ENCODE measurements around the gene RASAL2. TPM values are rescaled to one million over a fixed set of nuclear protein-coding genes. Genes with fewer than 3 reads are reported as not detected.
"Not testable (repeated sequence)": the region's sequence is repeated elsewhere in the genome, so short reads cannot be mapped to it uniquely, and the experiment has no call there.

Gene RASAL2
- total RNA-seq, 1 donor from 2014 or later = 12.4 TPM

- DNase-seq (ENCODE audit: low read depth) (peak; percentile 48), FAIRE-seq (no peak)
- TF ChIP-seq, protein P1, sequence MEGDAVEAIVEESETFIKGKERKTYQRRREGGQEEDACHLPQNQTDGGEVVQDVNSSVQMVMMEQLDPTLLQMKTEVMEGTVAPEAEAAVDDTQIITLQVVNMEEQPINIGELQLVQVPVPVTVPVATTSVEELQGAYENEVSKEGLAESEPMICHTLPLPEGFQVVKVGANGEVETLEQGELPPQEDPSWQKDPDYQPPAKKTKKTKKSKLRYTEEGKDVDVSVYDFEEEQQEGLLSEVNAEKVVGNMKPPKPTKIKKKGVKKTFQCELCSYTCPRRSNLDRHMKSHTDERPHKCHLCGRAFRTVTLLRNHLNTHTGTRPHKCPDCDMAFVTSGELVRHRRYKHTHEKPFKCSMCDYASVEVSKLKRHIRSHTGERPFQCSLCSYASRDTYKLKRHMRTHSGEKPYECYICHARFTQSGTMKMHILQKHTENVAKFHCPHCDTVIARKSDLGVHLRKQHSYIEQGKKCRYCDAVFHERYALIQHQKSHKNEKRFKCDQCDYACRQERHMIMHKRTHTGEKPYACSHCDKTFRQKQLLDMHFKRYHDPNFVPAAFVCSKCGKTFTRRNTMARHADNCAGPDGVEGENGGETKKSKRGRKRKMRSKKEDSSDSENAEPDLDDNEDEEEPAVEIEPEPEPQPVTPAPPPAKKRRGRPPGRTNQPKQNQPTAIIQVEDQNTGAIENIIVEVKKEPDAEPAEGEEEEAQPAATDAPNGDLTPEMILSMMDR (IDR thresholded peaks at IDR 0.05; ENCODE audit: insufficient read depth, low read length, severe bottlenecking) = no peak
- Histone ChIP-seq H3K27me3 (ENCODE audit: control insufficient read depth, insufficient read depth, low read length) (no peaks in the 10 kb centered on the region), H3K36me3 (ENCODE audit: control insufficient read depth, insufficient read depth, low read length) (no peaks in the 10 kb centered on the region), H3K4me3 (ENCODE audit: low read depth, low read length) (no peak overlapping the region)
Observed at GRCh38 chr1:178345238-178345637, 251.3 kb downstream of the RASAL2 start.

DNA sequence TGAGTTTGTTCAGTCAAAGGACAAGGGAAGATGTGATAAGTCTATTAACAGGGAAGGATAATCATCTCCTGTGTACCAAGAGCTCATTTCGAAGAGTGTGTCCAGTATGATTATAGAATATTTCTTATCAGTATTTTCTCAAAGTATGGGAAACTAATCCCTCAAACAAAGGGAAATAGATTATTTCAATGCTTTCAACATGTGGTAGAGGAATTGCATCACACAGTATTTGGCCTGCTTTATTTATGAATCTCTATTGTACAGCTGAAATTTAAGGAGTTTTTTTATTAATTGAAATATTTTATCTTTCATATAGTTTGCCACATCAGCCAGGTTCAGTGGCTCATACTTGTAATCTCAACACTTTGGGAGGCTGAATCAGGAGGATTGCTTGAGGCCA, 251.9 kb downstream of the RASAL2 start:
- TF ChIP-seq, protein P1 (IDR thresholded peaks at IDR 0.05; ENCODE audit: insufficient read depth, low read length, severe bottlenecking) = no peak
- FAIRE-seq = no peak

GRCh38 chr1:178349801-178350200, 255.9 kb downstream of the RASAL2 start:
- Histone ChIP-seq H3K36me3 (ENCODE audit: control insufficient read depth, insufficient read depth, low read length) (no peaks in the 10 kb centered on the region), H3K4me3 (ENCODE audit: low read depth, low read length) (no peak overlapping the region), H3K27me3 (ENCODE audit: control insufficient read depth, insufficient read depth, low read length) (no peaks in the 10 kb centered on the region)
- DNase-seq (ENCODE audit: low read depth) (no peak), FAIRE-seq (no peak)
- TF ChIP-seq, protein P1 (IDR thresholded peaks at IDR 0.05; ENCODE audit: insufficient read depth, low read length, severe bottlenecking) = no peak

More for the DNA sequence above, 251.9 kb downstream of the RASAL2 start:
- Histone ChIP-seq H3K4me3 (ENCODE audit: low read depth, low read length) (no peak overlapping the region), H3K27me3 (ENCODE audit: control insufficient read depth, insufficient read depth, low read length) (no peaks in the 10 kb centered on the region), H3K36me3 (ENCODE audit: control insufficient read depth, insufficient read depth, low read length) (no peaks in the 10 kb centered on the region)
- DNase-seq (ENCODE audit: low read depth) = no peak

- not testable (repeated sequence) for H3K36me3 ChIP-seq (ENCODE audit: control insufficient read depth, insufficient read depth, low read length); H3K27me3 ChIP-seq (ENCODE audit: control insufficient read depth, insufficient read depth, low read length); FAIRE-seq; H3K4me3 ChIP-seq (ENCODE audit: low read depth, low read length); DNase-seq (ENCODE audit: low read depth)
Observed at GRCh38 chr1:178351911-178352310, 258.0 kb downstream of the RASAL2 start.

DNA sequence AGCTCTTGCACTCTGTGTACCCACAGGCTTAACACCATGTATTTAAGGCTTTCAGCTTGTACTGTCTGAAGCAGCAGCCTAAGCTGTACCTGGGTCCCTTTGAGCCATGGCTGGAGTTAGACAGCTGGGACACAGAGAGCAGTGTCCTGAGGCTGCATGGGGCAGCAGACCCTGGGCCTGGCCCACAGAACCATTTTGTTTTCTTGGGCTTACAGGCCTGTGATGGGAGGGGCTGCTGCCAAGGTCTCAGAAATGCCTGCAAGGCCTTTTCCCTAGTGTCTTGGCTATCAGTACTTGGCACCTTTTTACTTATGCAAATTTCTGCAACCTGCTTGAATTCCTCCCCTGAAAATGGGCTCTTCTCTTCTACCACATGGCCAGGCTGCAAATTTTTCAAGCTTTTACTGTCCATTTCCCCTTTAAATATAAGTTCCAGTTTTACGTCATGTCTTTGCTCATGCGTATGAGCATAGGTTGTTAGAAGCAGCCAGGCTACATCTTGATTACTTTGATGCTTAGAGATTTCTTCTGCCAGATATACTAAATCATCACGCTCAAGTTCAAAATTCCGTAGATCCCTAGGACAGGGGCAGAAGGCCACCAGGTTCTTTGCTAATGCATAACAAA, 259.0 kb downstream of the RASAL2 start:
- no peak for FAIRE-seq
- H3K4me3 ChIP-seq (ENCODE audit: low read depth, low read length) = no peak overlapping the region
- no peak for DNase-seq (ENCODE audit: low read depth)
- H3K36me3 ChIP-seq (ENCODE audit: control insufficient read depth, insufficient read depth, low read length) = no peaks in the 10 kb centered on the region
- TF ChIP-seq, protein P1 (IDR thresholded peaks at IDR 0.05; ENCODE audit: insufficient read depth, low read length, severe bottlenecking) = no peak
- no peaks in the 10 kb centered on the region for H3K27me3 ChIP-seq (ENCODE audit: control insufficient read depth, insufficient read depth, low read length)

- FAIRE-seq (no peak), DNase-seq (ENCODE audit: low read depth) (no peak)
- H3K4me3 ChIP-seq (ENCODE audit: low read depth, low read length) = no peak overlapping the region
- H3K36me3 ChIP-seq (ENCODE audit: control insufficient read depth, insufficient read depth, low read length) = no peaks in the 10 kb centered on the region
- H3K27me3 ChIP-seq (ENCODE audit: control insufficient read depth, insufficient read depth, low read length) = no peaks in the 10 kb centered on the region
- TF ChIP-seq, protein P1 (IDR thresholded peaks at IDR 0.05; ENCODE audit: insufficient read depth, low read length, severe bottlenecking) = no peak
Observed at GRCh38 chr1:178353524-178353923, 259.6 kb downstream of the RASAL2 start.
